ENCODE measurements around the gene CRLF1.

GRCh38 chr19:18653853-18654252, 47.3 kb upstream of the CRLF1 start:
- TF ChIP-seq CTCF (conservative IDR thresholded peaks at IDR 0.05; ENCODE audit: low read length) (no peak), EZH2phosphoT487 (IDR thresholded peaks at IDR 0.05; ENCODE audit: borderline replicate concordance, low read depth, low read length) (no peak)
